Activated CD8-positive, alpha-beta T cell treated with anti-CD3 and anti-CD28 coated beads for 36 hours (primary cell): ENCODE measurements around the gene UTP14C. TPM values are rescaled to one million over a fixed set of nuclear protein-coding genes. Genes with fewer than 3 reads are reported as not detected.
"Not testable (repeated sequence)": the region's sequence is repeated elsewhere in the genome, so short reads cannot be mapped to it uniquely, and the experiment has no call there.

Source experiments
- ATAC-seq: fragments of 200-7000 bp; cut with Tn5 transposase; one replicate; pipeline ENCODE4 v1.10.0; 2021; ENCODE audit warnings: mild to moderate bottlenecking, moderate library complexity
- CTCF ChIA-PET: fragments of 350-600 bp; sonication (Branson Sonifier 250); formaldehyde crosslinking; loops from one replicate; lab custom pipeline; 2021; ENCODE audit warnings: antibody characterized with exemption; lab: Charles Lee
- POLR2A ChIA-PET: fragments of 350-600 bp; sonication (Branson Sonifier 250); formaldehyde crosslinking; loops from one replicate; lab custom pipeline; 2021; ENCODE audit warnings: antibody characterized with exemption; lab: Charles Lee
- DNase-seq: peaks from one replicate; pipeline ENCODE4 v3.0.0-alpha.2; 2020
- H3K27ac Mint-ChIP-seq: one replicate; pipeline ENCODE4 v1.8.0; 2021; ENCODE audit warnings: mild to moderate bottlenecking, mixed read lengths
- H3K27me3 Mint-ChIP-seq: one replicate; pipeline ENCODE4 v1.8.0; 2021; ENCODE audit warnings: mixed read lengths
- H3K36me3 Mint-ChIP-seq: one replicate; pipeline ENCODE4 v1.8.0; 2021; ENCODE audit warnings: low read depth, mixed read lengths
- H3K4me1 Mint-ChIP-seq: one replicate; pipeline ENCODE4 v1.8.0; 2021; ENCODE audit warnings: low read depth, mixed read lengths
- H3K4me3 Mint-ChIP-seq: one replicate; pipeline ENCODE4 v1.8.0; 2021; ENCODE audit warnings: mild to moderate bottlenecking, moderate library complexity, mixed read lengths
- H3K9me3 Mint-ChIP-seq: one replicate; pipeline ENCODE4 v1.8.0; 2021; ENCODE audit warnings: mixed read lengths
- CTCF ChIP-seq: fragments of 200-600 bp; IDR thresholded peaks from one replicate; pipeline ENCODE4 v1.8.0; 2022; ENCODE audit warnings: antibody characterized with exemption, mild to moderate bottlenecking
- intact Hi-C: fragments of 100-400 bp; cut with micrococcal nuclease; formaldehyde crosslinking; loops from one replicate; pipeline ENCODE4 v1.10.0; 2022
- total RNA-seq, 2 experiments: library from RNA; stranded (reverse); gene quantifications; one replicate each; pipeline ENCODE4 v1.2.3, GENCODE V29; 2021

Gene UTP14C
- total RNA-seq, 2 experiments from 2014 or later: 7.2 to 7.3 TPM

GRCh38 chr13:51980908-51981307 is 43.6 kb upstream of the UTP14C start:
- TF ChIP-seq CTCF: no peak
- Mint-ChIP-seq H3K36me3 (no peaks in the 10 kb centered on the region), H3K27me3 (peaks cover 3% of the 10 kb centered on the region), H3K4me1 (no peaks in the 10 kb centered on the region), H3K27ac (no peak overlapping the region), H3K9me3 (no peaks in the 10 kb centered on the region), H3K4me3 (no peak overlapping the region)
- ChIA-PET POLR2A (no interaction called here), CTCF (no interaction called here)
- DNase-seq (no peak), ATAC-seq (no peak)
- intact Hi-C loops: no loop called here

GRCh38 chr13:51981355-51981754 is 43.1 kb upstream of the UTP14C start:
- intact Hi-C loops: no loop called here
- CTCF ChIA-PET: no interaction called here

GRCh38 chr13:51983292-51983691 is 41.2 kb upstream of the UTP14C start:
- H3K36me3 Mint-ChIP-seq, ATAC-seq, intact Hi-C loops, POLR2A ChIA-PET, H3K9me3 Mint-ChIP-seq, H3K27me3 Mint-ChIP-seq, H3K27ac Mint-ChIP-seq, H3K4me1 Mint-ChIP-seq, CTCF ChIA-PET, DNase-seq, H3K4me3 Mint-ChIP-seq: not testable (repeated sequence)

More at GRCh38 chr13:51981355-51981754, 43.1 kb upstream of the UTP14C start:
- ATAC-seq (no peak), DNase-seq (no peak)
- TF ChIP-seq CTCF: no peak
- H3K27ac Mint-ChIP-seq: no peak overlapping the region
- H3K9me3 Mint-ChIP-seq: no peaks in the 10 kb centered on the region
- no peaks in the 10 kb centered on the region for H3K36me3 Mint-ChIP-seq
- POLR2A ChIA-PET: no interaction called here
- H3K4me3 Mint-ChIP-seq: no peak overlapping the region
- H3K27me3 Mint-ChIP-seq: peaks cover 3% of the 10 kb centered on the region
- H3K4me1 Mint-ChIP-seq: no peaks in the 10 kb centered on the region

- H3K4me3 Mint-ChIP-seq, H3K9me3 Mint-ChIP-seq, intact Hi-C loops, H3K4me1 Mint-ChIP-seq, H3K27ac Mint-ChIP-seq, DNase-seq, ATAC-seq, H3K27me3 Mint-ChIP-seq, CTCF ChIA-PET, H3K36me3 Mint-ChIP-seq, POLR2A ChIA-PET: not testable (repeated sequence)
Observed at GRCh38 chr13:51984904-51985303, 39.6 kb upstream of the UTP14C start.

- H3K4me1 Mint-ChIP-seq: no peaks in the 10 kb centered on the region
- ChIA-PET POLR2A (no interaction called here), CTCF (no interaction called here)
- DNase-seq: no peak
- H3K27ac Mint-ChIP-seq: no peak overlapping the region
- ATAC-seq: no peak
- peaks cover 5% of the 10 kb centered on the region for H3K27me3 Mint-ChIP-seq
- no peaks in the 10 kb centered on the region for H3K36me3 Mint-ChIP-seq
- H3K4me3 Mint-ChIP-seq: no peak overlapping the region
- TF ChIP-seq CTCF: no peak
- intact Hi-C loops: no loop called here
- no peaks in the 10 kb centered on the region for H3K9me3 Mint-ChIP-seq
Observed at GRCh38 chr13:51988988-51989618, 35.4 kb upstream of the UTP14C start.

GRCh38 chr13:51993713-51994112 is 30.8 kb upstream of the UTP14C start:
- DNase-seq: no peak
- H3K4me1 Mint-ChIP-seq: no peaks in the 10 kb centered on the region
- H3K27ac Mint-ChIP-seq: no peak overlapping the region
- ChIA-PET POLR2A (no interaction called here), CTCF (no interaction called here)
- H3K27me3 Mint-ChIP-seq: peaks cover 2% of the 10 kb centered on the region
- H3K36me3 Mint-ChIP-seq: no peaks in the 10 kb centered on the region
- H3K9me3 Mint-ChIP-seq: no peaks in the 10 kb centered on the region
- TF ChIP-seq CTCF: no peak
- intact Hi-C loops: no loop called here
- no peak for ATAC-seq
- H3K4me3 Mint-ChIP-seq: no peak overlapping the region
